Subcutaneous abdominal adipose tissue (tissue), 5 donors: Measurements from ENCODE around the gene SLC7A4.

ENCODE experiments used
- H3K27ac ChIP-seq: one replicate; pipeline ENCODE4 v1.7.0; 2013; ENCODE audit warnings: low read depth, mild to moderate bottlenecking, inconsistent platforms, low read length, moderate library complexity
- H3K27me3 ChIP-seq, 5 donors: one replicate each; pipeline ENCODE4 v1.7.0; 2013; ENCODE audit warnings: low read length in 5 of 5, inconsistent platforms in 1 of 5; ENCODE audit not compliant: control insufficient read depth in 5 of 5, insufficient read depth in 4 of 5
- H3K36me3 ChIP-seq, 5 donors: one replicate each; pipeline ENCODE4 v1.7.0; 2013; ENCODE audit warnings: low read length in 5 of 5; ENCODE audit not compliant: control insufficient read depth in 5 of 5, insufficient read depth in 5 of 5
- H3K4me1 ChIP-seq, 5 donors: one replicate each; pipeline ENCODE4 v1.7.0; 2013; ENCODE audit warnings: low read length in 5 of 5, mild to moderate bottlenecking in 3 of 5, moderate library complexity in 1 of 5; ENCODE audit not compliant: control insufficient read depth in 5 of 5, insufficient read depth in 5 of 5
- H3K4me3 ChIP-seq, 5 donors: one replicate each; pipeline ENCODE4 v1.7.0; 2013; ENCODE audit warnings: low read length in 5 of 5, low read depth in 1 of 5
- H3K9ac ChIP-seq, 5 donors: one replicate each; pipeline ENCODE4 v1.7.0; 2013; ENCODE audit warnings: low read length in 5 of 5, mild to moderate bottlenecking in 4 of 5, moderate library complexity in 3 of 5
- H3K9me3 ChIP-seq, 5 donors: one replicate each; pipeline ENCODE4 v1.7.0; 2013; ENCODE audit warnings: low read length in 5 of 5; ENCODE audit not compliant: control insufficient read depth in 5 of 5
- donor health status: healthy.
- donor health status: healthy.
- donor health status: healthy.
- donor health status: healthy.
- donor health status: healthy.

Gene SLC7A4

GRCh38 chr22:20983081-20983771 is 49.1 kb downstream of the SLC7A4 start:
- peaks cover 17 to 41% (median 36%) of the 10 kb centered on the region in 5 donors for H3K4me1 ChIP-seq
- peaks cover 0 to 39% (median 25%) of the 10 kb centered on the region in 5 donors for H3K36me3 ChIP-seq
- peaks cover 0 to 9% (median 9%) of the 10 kb centered on the region in 5 donors for H3K9me3 ChIP-seq
- H3K9ac ChIP-seq = peak overlapping the region; percentile 78 to 100 (median 97)
- peak overlapping the region; percentile 87 to 95 (median 93) for H3K4me3 ChIP-seq
- H3K27ac ChIP-seq = peak overlapping the region; percentile 84
- H3K27me3 ChIP-seq = peaks cover 0 to 11% (median 3%) of the 10 kb centered on the region in 5 donors

- Histone ChIP-seq H3K27ac (peak overlapping the region; percentile 84), H3K9me3 (peaks cover 0 to 12% (median 10%) of the 10 kb centered on the region in 5 donors), H3K4me1 (peaks cover 17 to 41% (median 36%) of the 10 kb centered on the region in 5 donors), H3K4me3 (peak overlapping the region; percentile 87 to 95 (median 93)), H3K36me3 (peaks cover 0 to 32% (median 18%) of the 10 kb centered on the region in 5 donors), H3K27me3 (peaks cover 0 to 11% (median 3%) of the 10 kb centered on the region in 5 donors), H3K9ac (peak overlapping the region; percentile 78 to 100 (median 97))
Observed at GRCh38 chr22:20982563-20982882, 49.8 kb downstream of the SLC7A4 start.

GRCh38 chr22:20981787-20982562 is 50.4 kb downstream of the SLC7A4 start, which contains the start of gene LZTR1:
TSS of gene LZTR1 (plus strand) at chr22:20982297. CDS start at chr22:20982372, 75 bp downstream.
- Histone ChIP-seq H3K9ac (peak within 1 kb of the TSS; percentile 78 to 100 (median 97)), H3K4me3 (peak within 1 kb of the TSS; percentile 87 to 95 (median 93)), H3K9me3 (peaks cover 0 to 12% (median 10%) of the 10 kb centered on the region in 5 donors), H3K27me3 (peaks cover 0 to 11% (median 3%) of the 10 kb centered on the region in 5 donors), H3K4me1 (peaks cover 17 to 41% (median 36%) of the 10 kb centered on the region in 5 donors), H3K36me3 (peaks cover 0 to 26% (median 15%) of the 10 kb centered on the region in 5 donors), H3K27ac (peak within 1 kb of the TSS; percentile 84)

- H3K9me3 ChIP-seq = peaks cover 0 to 12% (median 10%) of the 10 kb centered on the region in 5 donors
- peak overlapping the region; percentile 84 to 95 (median 89) for H3K4me3 ChIP-seq
- peaks cover 0 to 21% (median 10%) of the 10 kb centered on the region in 5 donors for H3K36me3 ChIP-seq
- H3K27me3 ChIP-seq = peaks cover 0 to 14% (median 3%) of the 10 kb centered on the region in 5 donors
- peaks cover 17 to 41% (median 36%) of the 10 kb centered on the region in 5 donors for H3K4me1 ChIP-seq
- H3K27ac ChIP-seq = peak overlapping the region; percentile 84
- H3K9ac ChIP-seq = peak overlapping the region; percentile 78 to 100 (median 97)
Observed at GRCh38 chr22:20980938-20981722, 51.2 kb downstream of the SLC7A4 start.

DNA sequence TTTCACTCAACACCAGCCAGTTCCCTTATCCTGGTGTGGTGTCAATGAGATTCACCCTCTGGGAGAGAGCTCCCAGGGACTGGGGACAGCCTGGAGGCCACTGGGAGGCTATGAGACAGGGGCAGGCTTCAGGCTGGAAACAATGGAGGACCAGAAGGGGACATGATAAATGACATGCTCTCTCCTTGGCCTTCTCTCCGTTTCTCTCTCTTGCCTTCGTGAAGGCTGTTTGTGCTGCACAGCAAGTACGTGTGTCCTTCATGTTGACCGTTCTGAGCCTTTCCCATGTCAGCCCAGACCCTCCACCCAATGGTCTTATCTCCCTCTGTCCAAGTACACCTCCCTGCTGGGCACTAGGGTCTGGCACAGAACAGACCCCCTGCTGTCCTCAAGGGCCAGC is 51.8 kb downstream of the SLC7A4 start:
- no peak overlapping the region for H3K9ac ChIP-seq
- H3K27ac ChIP-seq = no peak overlapping the region

GRCh38 chr22:20979940-20980453 is 52.4 kb downstream of the SLC7A4 start:
- peaks cover 17 to 41% (median 36%) of the 10 kb centered on the region in 5 donors for H3K4me1 ChIP-seq
- peaks cover 0 to 12% (median 10%) of the 10 kb centered on the region in 5 donors for H3K9me3 ChIP-seq
- peaks cover 0 to 12% (median 3%) of the 10 kb centered on the region in 5 donors for H3K36me3 ChIP-seq
- H3K4me3 ChIP-seq = peak overlapping the region in 4 of 5 donors; percentile 24 to 53 (median 38)
- H3K27ac ChIP-seq = no peak overlapping the region
- H3K9ac ChIP-seq = peak overlapping the region in 3 of 5 donors; percentile 21 to 58 (median 53)
- peaks cover 0 to 14% (median 3%) of the 10 kb centered on the region in 5 donors for H3K27me3 ChIP-seq

More for the DNA sequence above, 51.8 kb downstream of the SLC7A4 start:
- peaks cover 0 to 15% (median 5%) of the 10 kb centered on the region in 5 donors for H3K36me3 ChIP-seq
- H3K27me3 ChIP-seq = peaks cover 0 to 14% (median 3%) of the 10 kb centered on the region in 5 donors
- no peak overlapping the region for H3K4me3 ChIP-seq
- H3K9me3 ChIP-seq = peaks cover 0 to 12% (median 10%) of the 10 kb centered on the region in 5 donors
- H3K4me1 ChIP-seq = peaks cover 17 to 41% (median 36%) of the 10 kb centered on the region in 5 donors

DNA sequence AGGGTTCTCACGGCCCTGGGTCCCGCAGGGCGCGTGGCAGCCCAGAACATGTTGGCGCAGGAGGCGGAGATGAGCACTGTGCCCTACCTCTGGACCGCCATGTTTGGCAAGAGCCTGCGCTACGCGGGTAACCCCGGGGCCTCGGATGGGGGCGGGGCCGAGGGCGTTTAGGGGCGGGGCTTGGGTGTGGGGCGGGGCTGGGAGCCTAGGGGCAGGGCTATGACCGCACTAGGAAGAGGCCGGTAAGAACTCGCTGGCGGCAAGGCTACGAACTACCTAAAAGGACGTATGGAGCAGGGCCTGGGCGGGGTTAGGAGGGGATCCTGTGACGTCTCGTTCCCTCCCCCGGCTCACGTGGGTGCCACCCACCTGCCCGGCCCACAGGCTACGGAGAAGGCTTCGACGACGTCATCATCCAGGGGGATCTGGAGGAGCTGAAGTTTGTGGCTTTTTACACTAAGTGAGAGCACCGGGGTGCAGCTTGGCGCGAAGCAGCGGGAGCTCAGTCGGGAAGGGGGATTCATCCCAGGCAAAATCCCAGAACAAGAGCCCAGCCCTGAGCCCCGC is 53.0 kb downstream of the SLC7A4 start:
- H3K36me3 ChIP-seq = peaks cover 0 to 9% (median 2%) of the 10 kb centered on the region in 5 donors
- H3K27ac ChIP-seq = no peak overlapping the region
- H3K4me3 ChIP-seq = peak overlapping the region in 4 of 5 donors; percentile 24 to 53 (median 38)
- peaks cover 0 to 14% (median 3%) of the 10 kb centered on the region in 5 donors for H3K27me3 ChIP-seq
- H3K9ac ChIP-seq = peak overlapping the region in 3 of 5 donors; percentile 21 to 58 (median 53)
- peaks cover 0 to 12% (median 10%) of the 10 kb centered on the region in 5 donors for H3K9me3 ChIP-seq
- H3K4me1 ChIP-seq = peaks cover 17 to 41% (median 36%) of the 10 kb centered on the region in 5 donors
